Type B pancreatic cell (in vitro differentiated cells): ENCODE results near the gene KRT6C. TPM values are rescaled to one million over a fixed set of nuclear protein-coding genes. Genes with fewer than 3 reads are reported as not detected.

Source experiments
- DNase-seq: peaks from one replicate; pipeline ENCODE4 v3.0.0; 2021; ENCODE audit warnings: mixed read lengths; ENCODE audit not compliant: unreplicated experiment; ENCODE audit errors: extremely low spot score
- H3K27ac Mint-ChIP-seq: 2 replicates; pipeline ENCODE4 v1.8.0; 2021; ENCODE audit warnings: mild to moderate bottlenecking, mixed read lengths
- H3K27me3 Mint-ChIP-seq: 2 replicates; pipeline ENCODE4 v1.8.0; 2021; ENCODE audit warnings: mixed read lengths
- H3K36me3 Mint-ChIP-seq: 2 replicates; pipeline ENCODE4 v1.8.0; 2021; ENCODE audit warnings: mixed read lengths
- H3K4me1 Mint-ChIP-seq: one replicate; pipeline ENCODE4 v1.8.0; 2021; ENCODE audit warnings: mixed read lengths; ENCODE audit not compliant: unreplicated experiment
- H3K4me3 Mint-ChIP-seq: 2 replicates; pipeline ENCODE4 v1.8.0; 2021; ENCODE audit warnings: mild to moderate bottlenecking, mixed read lengths
- H3K9me3 Mint-ChIP-seq: 2 replicates; pipeline ENCODE4 v1.8.0; 2021; ENCODE audit warnings: mixed read lengths
- CTCF ChIP-seq: fragments of 200-600 bp; sonication (generic); conservative IDR thresholded peaks from 2 replicates; pipeline ENCODE4 v1.5.0; 2021; ENCODE audit warnings: antibody characterized with exemption, mild to moderate bottlenecking
- long read RNA-seq: library from polyadenylated mRNA; unstranded; transcript quantifications from one replicate; pipeline ENCODE4 v2.0.0, GENCODE V29; 2020
- total RNA-seq: library from RNA; stranded (reverse); gene quantifications from 2 replicates; pipeline ENCODE4 v1.2.1, GENCODE V29; 2021; ENCODE audit warnings: low replicate concordance

Gene KRT6C
- 0.19 and 0.31 TPM in 2 replicates for total RNA-seq
- long read RNA-seq, partial matches to known transcripts, result 0 of 1 reads
- long read RNA-seq, other reads (novel, unspliced or antisense), result 0 of 1 reads

- no peaks in the 10 kb centered on the region for H3K4me1 Mint-ChIP-seq
- TF ChIP-seq CTCF, result no peak
- no peaks in the 10 kb centered on the region for H3K9me3 Mint-ChIP-seq
- H3K4me3 Mint-ChIP-seq, result no peak within 1 kb of the TSS
- H3K27ac Mint-ChIP-seq, result no peak within 1 kb of the TSS
- H3K36me3 Mint-ChIP-seq, result no peaks in the 10 kb centered on the region
- DNase-seq, result no peak
- peaks cover 35% of the 10 kb centered on the region for H3K27me3 Mint-ChIP-seq
These were observed at the start of gene KRT6C for GRCh38 chr12:52473768-52474167. Gene KRT6C, minus strand, starts transcription at chr12:52473805. Its CDS starts 68 bp downstream, at chr12:52473737.

GRCh38 chr12:52522346-52523011 is 48.9 kb upstream of the KRT6C start:
- H3K27me3 Mint-ChIP-seq, result peaks cover 9% of the 10 kb centered on the region

GRCh38 chr12:52521568-52522266 is 48.1 kb upstream of the KRT6C start:
- no peak for TF ChIP-seq CTCF
- no peak overlapping the region for H3K4me3 Mint-ChIP-seq
- no peaks in the 10 kb centered on the region for H3K4me1 Mint-ChIP-seq
- H3K27ac Mint-ChIP-seq, result no peak overlapping the region
- H3K27me3 Mint-ChIP-seq, result peaks cover 9% of the 10 kb centered on the region
- DNase-seq, result peak; percentile 58
- H3K9me3 Mint-ChIP-seq, result no peaks in the 10 kb centered on the region
- H3K36me3 Mint-ChIP-seq, result no peaks in the 10 kb centered on the region

More at GRCh38 chr12:52522346-52523011, 48.9 kb upstream of the KRT6C start:
- no peak overlapping the region for H3K4me3 Mint-ChIP-seq
- H3K4me1 Mint-ChIP-seq, result no peaks in the 10 kb centered on the region
- no peak for TF ChIP-seq CTCF
- no peak overlapping the region for H3K27ac Mint-ChIP-seq
- DNase-seq, result peak; percentile 34
- H3K9me3 Mint-ChIP-seq, result no peaks in the 10 kb centered on the region
- H3K36me3 Mint-ChIP-seq, result no peaks in the 10 kb centered on the region

GRCh38 chr12:52521175-52521567 is 47.6 kb upstream of the KRT6C start:
- no peak overlapping the region for H3K27ac Mint-ChIP-seq
- H3K36me3 Mint-ChIP-seq, result no peaks in the 10 kb centered on the region
- no peak for TF ChIP-seq CTCF
- DNase-seq, result peak; percentile 48
- H3K27me3 Mint-ChIP-seq, result peaks cover 9% of the 10 kb centered on the region
- H3K9me3 Mint-ChIP-seq, result no peaks in the 10 kb centered on the region
- no peak overlapping the region for H3K4me3 Mint-ChIP-seq
- no peaks in the 10 kb centered on the region for H3K4me1 Mint-ChIP-seq

- DNase-seq, result peak; percentile 44
- Mint-ChIP-seq H3K4me1 (no peaks in the 10 kb centered on the region), H3K27ac (no peak within 1 kb of the TSS), H3K4me3 (no peak within 1 kb of the TSS), H3K9me3 (no peaks in the 10 kb centered on the region), H3K36me3 (no peaks in the 10 kb centered on the region), H3K27me3 (peaks cover 15% of the 10 kb centered on the region)
- TF ChIP-seq CTCF, result no peak
These were observed 46.4 kb upstream of the KRT6C start, which contains the start of gene KRT5 for GRCh38 chr12:52519826-52520662. Gene KRT5, minus strand, starts transcription at chr12:52520394. Its CDS starts 98 bp downstream, at chr12:52520296.
